OCI-LY3 (cell line): ENCODE data around the gene SDK2.

Source experiments
- H2AFZ ChIP-seq: fragments of 200-600, 300-600 bp; shearing (Covaris generic); 2 replicates; pipeline ENCODE4 v1.6.0; 2014; ENCODE audit warnings: antibody characterized with exemption, low read depth, low read length
- H3K27ac ChIP-seq: fragments of 200-600, 300-600 bp; sonication (generic); 2 replicates; pipeline ENCODE4 v1.5.1; 2014; ENCODE audit warnings: mild to moderate bottlenecking, low read length, moderate library complexity, mixed read lengths
- H3K27me3 ChIP-seq: fragments of 200-600, 300-600 bp; sonication (generic); 2 replicates; pipeline ENCODE4 v1.6.1; 2014; ENCODE audit warnings: low read depth, low read length, mixed read lengths
- H3K36me3 ChIP-seq: fragments of 200-600, 300-600 bp; sonication (generic); replicated peaks from 2 replicates; pipeline ENCODE3; 2014; ENCODE audit warnings: low read depth, low read length, mixed read lengths
- H3K4me1 ChIP-seq: fragments of 300-600, 200-600 bp; sonication (generic); 2 replicates; pipeline ENCODE4 v1.6.1; 2014; ENCODE audit warnings: low read length, mixed read lengths
- H3K4me2 ChIP-seq: fragments of 200-600, 300-600 bp; sonication (generic); 2 replicates; pipeline ENCODE4 v1.6.1; 2014; ENCODE audit warnings: low read length, mixed read lengths
- H3K4me3 ChIP-seq: fragments of 300-600, 200-600 bp; sonication (generic); 2 replicates; pipeline ENCODE4 v1.5.1; 2014; ENCODE audit warnings: antibody characterized with exemption, mild to moderate bottlenecking, low read length, moderate library complexity
- H3K79me2 ChIP-seq: fragments of 300-600, 200-600 bp; shearing (Covaris generic); 2 replicates; pipeline ENCODE4 v1.6.1; 2014; ENCODE audit warnings: mild to moderate bottlenecking, low read length, mixed read lengths
- H3K9ac ChIP-seq: fragments of 300-600, 200-600 bp; shearing (Covaris generic); 2 replicates; pipeline ENCODE4 v1.6.0; 2014; ENCODE audit warnings: mild to moderate bottlenecking, low read length, moderate library complexity
- H3K9me3 ChIP-seq: fragments of 200-600, 300-600 bp; shearing (Covaris generic); 2 replicates; pipeline ENCODE4 v1.6.1; 2014; ENCODE audit warnings: low read length, mixed read lengths; ENCODE audit not compliant: insufficient read depth
- H4K20me1 ChIP-seq: fragments of 200-600, 300-600 bp; sonication (generic); 2 replicates; pipeline ENCODE4 v1.6.1; 2016; ENCODE audit warnings: low read length, mixed read lengths; ENCODE audit not compliant: insufficient read depth
- EZH2phosphoT487 ChIP-seq: fragments of 200-600 bp; shearing (Covaris generic); IDR thresholded peaks from 2 replicates; pipeline ENCODE4 v1.6.1; 2018; ENCODE audit warnings: antibody characterized with exemption, mixed run types, low read depth
- TF ChIP-seq, protein P1 (sequence below): fragments of 200-600, 300-600 bp; sonication (generic); IDR thresholded peaks from 2 replicates; pipeline ENCODE4 v1.5.1; 2014; ENCODE audit warnings: antibody characterized with exemption, low read length, low read depth

The SDK2 gene

DNA sequence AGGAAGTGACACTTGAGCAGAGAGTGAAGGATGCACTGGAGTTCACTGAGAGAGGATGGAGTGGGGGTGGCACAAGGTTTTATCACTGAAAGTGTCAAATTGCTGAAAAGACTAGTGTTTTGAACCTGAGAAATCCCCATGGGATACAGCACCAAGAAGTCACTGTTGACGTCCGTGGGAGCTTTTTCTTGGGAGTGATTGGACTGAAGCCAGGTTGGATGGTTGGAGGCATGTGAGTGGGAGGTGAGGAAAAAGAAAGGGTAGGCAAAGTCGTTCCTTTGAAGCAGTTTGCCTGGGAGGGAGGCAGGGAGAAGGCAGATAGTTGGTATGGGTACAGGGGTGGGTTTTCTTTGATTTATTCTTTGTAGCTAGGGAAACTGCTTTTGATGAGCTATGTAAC, 39.9 kb upstream of the SDK2 start:
- H3K9me3 ChIP-seq: no peaks in the 10 kb centered on the region
- no peak overlapping the region for H3K9ac ChIP-seq
- no peaks in the 10 kb centered on the region for H3K79me2 ChIP-seq
- H3K4me2 ChIP-seq: no peak overlapping the region
- no peak for TF ChIP-seq EZH2phosphoT487
- TF ChIP-seq, protein P1, sequence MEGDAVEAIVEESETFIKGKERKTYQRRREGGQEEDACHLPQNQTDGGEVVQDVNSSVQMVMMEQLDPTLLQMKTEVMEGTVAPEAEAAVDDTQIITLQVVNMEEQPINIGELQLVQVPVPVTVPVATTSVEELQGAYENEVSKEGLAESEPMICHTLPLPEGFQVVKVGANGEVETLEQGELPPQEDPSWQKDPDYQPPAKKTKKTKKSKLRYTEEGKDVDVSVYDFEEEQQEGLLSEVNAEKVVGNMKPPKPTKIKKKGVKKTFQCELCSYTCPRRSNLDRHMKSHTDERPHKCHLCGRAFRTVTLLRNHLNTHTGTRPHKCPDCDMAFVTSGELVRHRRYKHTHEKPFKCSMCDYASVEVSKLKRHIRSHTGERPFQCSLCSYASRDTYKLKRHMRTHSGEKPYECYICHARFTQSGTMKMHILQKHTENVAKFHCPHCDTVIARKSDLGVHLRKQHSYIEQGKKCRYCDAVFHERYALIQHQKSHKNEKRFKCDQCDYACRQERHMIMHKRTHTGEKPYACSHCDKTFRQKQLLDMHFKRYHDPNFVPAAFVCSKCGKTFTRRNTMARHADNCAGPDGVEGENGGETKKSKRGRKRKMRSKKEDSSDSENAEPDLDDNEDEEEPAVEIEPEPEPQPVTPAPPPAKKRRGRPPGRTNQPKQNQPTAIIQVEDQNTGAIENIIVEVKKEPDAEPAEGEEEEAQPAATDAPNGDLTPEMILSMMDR: no peak
- no peaks in the 10 kb centered on the region for H3K36me3 ChIP-seq
- H2AFZ ChIP-seq: no peak overlapping the region
- H3K4me1 ChIP-seq: no peaks in the 10 kb centered on the region
- peaks cover 3% of the 10 kb centered on the region; the same call in 1 of the 2 replicates for H3K27me3 ChIP-seq
- no peaks in the 10 kb centered on the region for H4K20me1 ChIP-seq
- H3K27ac ChIP-seq: no peak overlapping the region
- no peak overlapping the region for H3K4me3 ChIP-seq

DNA sequence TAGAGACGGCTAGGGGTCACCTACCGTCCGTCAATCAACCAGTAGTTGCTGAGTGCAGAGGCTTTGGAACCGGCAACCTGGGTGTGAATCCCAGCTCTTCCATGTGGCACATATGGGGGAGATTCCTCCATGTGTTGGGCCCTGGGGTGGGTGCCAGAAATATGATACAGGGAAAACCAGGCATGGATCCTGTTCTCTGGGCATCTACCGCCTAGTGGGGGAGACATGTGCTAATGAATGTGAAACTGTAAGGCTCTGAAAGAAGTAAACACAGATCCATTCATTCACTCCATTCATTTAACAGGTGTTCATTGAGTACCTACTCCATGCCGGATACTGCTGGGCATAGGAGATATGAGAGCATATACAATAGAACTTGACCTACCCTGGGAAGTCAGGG, 39.5 kb upstream of the SDK2 start:
- H3K79me2 ChIP-seq: no peaks in the 10 kb centered on the region
- H3K4me1 ChIP-seq: no peaks in the 10 kb centered on the region
- no peak overlapping the region for H3K4me3 ChIP-seq
- H3K36me3 ChIP-seq: no peaks in the 10 kb centered on the region
- H3K9me3 ChIP-seq: no peaks in the 10 kb centered on the region
- no peaks in the 10 kb centered on the region for H4K20me1 ChIP-seq
- H3K9ac ChIP-seq: no peak overlapping the region
- no peak for TF ChIP-seq EZH2phosphoT487
- TF ChIP-seq, protein P1: no peak
- peaks cover 3% of the 10 kb centered on the region; the same call in 1 of the 2 replicates for H3K27me3 ChIP-seq
- H2AFZ ChIP-seq: no peak overlapping the region
- no peak overlapping the region for H3K27ac ChIP-seq
- H3K4me2 ChIP-seq: no peak overlapping the region

DNA sequence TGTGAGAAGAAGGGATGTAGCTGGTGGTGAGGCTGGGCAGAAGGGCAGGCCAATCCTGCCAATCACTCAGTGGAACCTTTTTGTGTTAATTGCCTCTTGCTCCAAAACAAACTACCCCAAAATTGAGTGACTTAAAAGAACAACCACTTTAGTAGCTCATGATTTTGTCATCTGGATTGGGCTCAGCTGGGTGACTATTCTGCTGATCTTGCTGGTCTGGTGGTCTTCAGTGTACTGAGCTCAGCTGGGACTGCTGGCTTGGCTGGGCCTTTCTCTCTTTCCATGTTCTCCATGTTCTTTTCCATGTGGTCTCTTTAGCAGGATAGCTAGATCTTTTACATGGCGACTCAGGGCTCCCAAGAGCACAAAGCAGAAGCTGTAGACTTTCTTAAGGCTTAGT, 37.7 kb upstream of the SDK2 start:
- no peaks in the 10 kb centered on the region for H3K27me3 ChIP-seq
- no peak overlapping the region for H2AFZ ChIP-seq
- no peak overlapping the region for H3K9ac ChIP-seq
- no peaks in the 10 kb centered on the region for H3K4me1 ChIP-seq
- H3K9me3 ChIP-seq: no peaks in the 10 kb centered on the region
- TF ChIP-seq, protein P1: no peak
- TF ChIP-seq EZH2phosphoT487: no peak
- no peaks in the 10 kb centered on the region for H3K36me3 ChIP-seq
- no peak overlapping the region for H3K4me2 ChIP-seq
- H3K79me2 ChIP-seq: no peaks in the 10 kb centered on the region
- no peak overlapping the region for H3K4me3 ChIP-seq
- H3K27ac ChIP-seq: no peak overlapping the region
- no peaks in the 10 kb centered on the region for H4K20me1 ChIP-seq

DNA sequence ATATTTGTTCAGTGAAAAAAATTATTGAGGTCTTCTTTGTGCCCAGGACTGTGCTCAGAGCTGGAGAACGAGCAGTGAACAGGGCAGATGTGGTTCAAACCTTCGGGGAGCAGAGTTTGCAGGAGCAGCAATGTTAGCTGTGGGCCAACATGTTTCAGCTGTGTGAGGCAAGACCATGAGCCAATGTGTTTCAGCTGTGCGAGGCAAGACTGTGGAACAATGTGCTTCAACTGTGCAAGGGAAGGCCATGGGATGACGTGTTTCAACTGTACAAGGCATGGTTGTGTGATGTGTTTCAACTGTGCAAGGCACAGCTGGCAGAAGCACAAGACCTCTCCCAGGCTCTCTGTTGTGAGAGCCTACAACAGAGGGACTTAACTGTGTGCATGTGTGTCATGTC, 35.2 kb upstream of the SDK2 start:
- no peaks in the 10 kb centered on the region for H3K79me2 ChIP-seq
- H3K4me2 ChIP-seq: no peak overlapping the region
- no peaks in the 10 kb centered on the region for H3K9me3 ChIP-seq
- no peak overlapping the region for H3K27ac ChIP-seq
- H3K4me1 ChIP-seq: no peaks in the 10 kb centered on the region
- H4K20me1 ChIP-seq: no peaks in the 10 kb centered on the region
- TF ChIP-seq, protein P1: no peak
- TF ChIP-seq EZH2phosphoT487: no peak
- no peaks in the 10 kb centered on the region for H3K36me3 ChIP-seq
- no peaks in the 10 kb centered on the region for H3K27me3 ChIP-seq
- H3K4me3 ChIP-seq: no peak overlapping the region
- no peak overlapping the region for H2AFZ ChIP-seq
- H3K9ac ChIP-seq: no peak overlapping the region
